ENCODE measurements around the gene ACER3.

ACER3 gene

GRCh38 chr11:77064648-77065217 lies 204.0 kb downstream of the ACER3 start:
- no peak for DNase-seq

- no peak for DNase-seq
Observed at GRCh38 chr11:77065878-77066228, 205.1 kb downstream of the ACER3 start.

GRCh38 chr11:77066229-77067042 lies 205.7 kb downstream of the ACER3 start, which contains the start of gene CAPN5:
CAPN5 (plus strand) TSS chr11:77066971; CDS start chr11:77084887, 17,916 bp downstream.
- peak; percentile 82 for DNase-seq

GRCh38 chr11:77067861-77068443 lies 207.2 kb downstream of the ACER3 start:
- no peak for DNase-seq

- no peak for DNase-seq
Observed at GRCh38 chr11:77068457-77069335, 208.0 kb downstream of the ACER3 start.

- DNase-seq = no peak
Observed at GRCh38 chr11:77069336-77069968, 208.7 kb downstream of the ACER3 start.

- no peak for DNase-seq
Observed at GRCh38 chr11:77069969-77070582, 209.4 kb downstream of the ACER3 start.

GRCh38 chr11:77071077-77071476 lies 210.4 kb downstream of the ACER3 start:
- DNase-seq = no peak

- DNase-seq = no peak
Observed at GRCh38 chr11:77071671-77072605, 211.2 kb downstream of the ACER3 start.

- DNase-seq = no peak
Observed at GRCh38 chr11:77072851-77073327, 212.2 kb downstream of the ACER3 start.

GRCh38 chr11:77073328-77074001 lies 212.7 kb downstream of the ACER3 start:
- no peak for DNase-seq

- no peak for DNase-seq
Observed at GRCh38 chr11:77074205-77074604, 213.5 kb downstream of the ACER3 start.

- no peak for DNase-seq
Observed at GRCh38 chr11:77074626-77075221, 214.0 kb downstream of the ACER3 start.

- DNase-seq = no peak
Observed at GRCh38 chr11:77075425-77075905, 214.7 kb downstream of the ACER3 start.
